ENCODE measurements around the gene MCM9. TPM values are rescaled to one million over a fixed set of nuclear protein-coding genes. Genes with fewer than 3 reads are reported as not detected.

Gene MCM9
- total and polyA plus RNA-seq, 2 donors (not counting 1 experiment from before 2014, with no cell fraction given) = 14.0 to 54.5 TPM

- peaks cover 9% of the 10 kb centered on the region for H3K4me1 Mint-ChIP-seq
- no peaks in the 10 kb centered on the region for H3K27me3 Mint-ChIP-seq
- peaks cover 26% of the 10 kb centered on the region for H3K79me2 ChIP-seq (ENCODE audit: control insufficient read depth, insufficient read depth, low read length)
- ChIA-PET CTCF (interaction anchor here (0.6 to 1.2 kb wide), 3 partner anchors 16 to 279 kb away, joined by 3 to 4 read pairs (median 3); no protein-coding TSS in a partner anchor), POLR2A (no interaction called here)
- H3K27ac Mint-ChIP-seq = no peak overlapping the region
- H3K36me3 ChIP-seq (replicated peaks in 1 of 2; ENCODE audit: control extremely low read depth in 1 of 2, control insufficient read depth in 1 of 2, extremely low read depth in 1 of 2, insufficient read depth in 2 of 2, low read length in 1 of 2) = peaks cover 0 to 12% of the 10 kb centered on the region in 2 experiments
- H3K9me3 Mint-ChIP-seq (ENCODE audit: insufficient read depth) = no peaks in the 10 kb centered on the region
- no peaks in the 10 kb centered on the region for H3K27me3 ChIP-seq (replicated peaks in 1 of 4; ENCODE audit: control extremely low read depth in 1 of 4, control insufficient read depth in 3 of 4, insufficient read depth in 4 of 4, low read length in 3 of 4)
- H3K9me3 ChIP-seq (ENCODE audit: control extremely low read depth in 1 of 3, control insufficient read depth in 2 of 3, insufficient read depth in 1 of 3, low read length in 2 of 3) = peaks cover 0 to 2% (median 0%) of the 10 kb centered on the region in 3 donors
- DNase-seq (no peak), ATAC-seq (ENCODE audit: low read depth) (no peak)
- WGBS (ENCODE audit: insufficient coverage) = 100% methylated on average over 3 of the region's 5 CpGs
- H3K9ac ChIP-seq (ENCODE audit: low read length) = no peak overlapping the region
- no peak overlapping the region for H3K4me3 ChIP-seq (ENCODE audit: control extremely low read depth in 1 of 5, extremely low read depth in 1 of 5, insufficient read depth in 1 of 5, low read depth in 2 of 5, low read length in 4 of 5)
- no peak overlapping the region for H3K27ac ChIP-seq (ENCODE audit: low read length in 2 of 2)
- TF ChIP-seq EZH2 (IDR thresholded peaks at IDR 0.05; ENCODE audit: borderline replicate concordance, insufficient read depth, low read depth, low read length, poor library complexity, severe bottlenecking) (no peak), CTCF (IDR thresholded peaks at IDR 0.05) (no peak)
- no peak overlapping the region for H2AFZ ChIP-seq (ENCODE audit: insufficient read depth, low read depth, low read length, poor library complexity, severe bottlenecking)
- no peak overlapping the region for H3K4me3 Mint-ChIP-seq
- H3K4me1 ChIP-seq (ENCODE audit: control insufficient read depth in 2 of 2, insufficient read depth in 2 of 2, low read length in 2 of 2) = no peaks in the 10 kb centered on the region
- H3K4me2 ChIP-seq (replicated peaks; ENCODE audit: low read depth, low read length, poor library complexity, severe bottlenecking) = no peak overlapping the region
- intact Hi-C loops (cut with micrococcal nuclease) = no loop called here
- no peaks in the 10 kb centered on the region for H4K20me1 ChIP-seq (ENCODE audit: control insufficient read depth, insufficient read depth, low read length, poor library complexity, severe bottlenecking)
These were observed 81.6 kb downstream of the MCM9 start for GRCh38 chr6:118853408-118853807.

GRCh38 chr6:118844915-118845314 lies 90.0 kb downstream of the MCM9 start:
- Histone ChIP-seq H2AFZ (ENCODE audit: insufficient read depth, low read depth, low read length, poor library complexity, severe bottlenecking) (no peak overlapping the region), H3K9me3 (ENCODE audit: control extremely low read depth in 1 of 3, control insufficient read depth in 2 of 3, insufficient read depth in 1 of 3, low read length in 2 of 3) (peaks cover 0 to 2% (median under 1%) of the 10 kb centered on the region in 3 donors), H3K79me2 (ENCODE audit: control insufficient read depth, insufficient read depth, low read length) (peaks cover 16% of the 10 kb centered on the region), H3K27me3 (replicated peaks in 1 of 4; ENCODE audit: control extremely low read depth in 1 of 4, control insufficient read depth in 3 of 4, insufficient read depth in 4 of 4, low read length in 3 of 4) (no peaks in the 10 kb centered on the region), H3K4me2 (replicated peaks; ENCODE audit: low read depth, low read length, poor library complexity, severe bottlenecking) (no peak overlapping the region), H4K20me1 (ENCODE audit: control insufficient read depth, insufficient read depth, low read length, poor library complexity, severe bottlenecking) (peaks cover 3% of the 10 kb centered on the region), H3K4me3 (ENCODE audit: control extremely low read depth in 1 of 5, extremely low read depth in 1 of 5, insufficient read depth in 1 of 5, low read depth in 2 of 5, low read length in 4 of 5) (no peak overlapping the region), H3K4me1 (ENCODE audit: control insufficient read depth in 2 of 2, insufficient read depth in 2 of 2, low read length in 2 of 2) (no peaks in the 10 kb centered on the region), H3K9ac (ENCODE audit: low read length) (no peak overlapping the region), H3K27ac (ENCODE audit: low read length in 2 of 2) (no peak overlapping the region), H3K36me3 (replicated peaks in 1 of 2; ENCODE audit: control extremely low read depth in 1 of 2, control insufficient read depth in 1 of 2, extremely low read depth in 1 of 2, insufficient read depth in 2 of 2, low read length in 1 of 2) (peaks cover 0 to 1% of the 10 kb centered on the region in 2 experiments)
- intact Hi-C loops (cut with micrococcal nuclease) = loop anchor here (5.0 kb wide), 1 partner anchor 37 kb away; no protein-coding TSS in a partner anchor
- TF ChIP-seq CTCF (IDR thresholded peaks at IDR 0.05) (no peak), EZH2 (IDR thresholded peaks at IDR 0.05; ENCODE audit: borderline replicate concordance, insufficient read depth, low read depth, low read length, poor library complexity, severe bottlenecking) (no peak)
- Mint-ChIP-seq H3K9me3 (ENCODE audit: insufficient read depth) (no peaks in the 10 kb centered on the region), H3K27me3 (no peaks in the 10 kb centered on the region), H3K4me1 (peaks cover 24% of the 10 kb centered on the region), H3K4me3 (no peak overlapping the region), H3K27ac (peak overlapping the region; percentile 23)
- ChIA-PET POLR2A (no interaction called here), CTCF (interaction anchor here (1.1 kb wide), 1 partner anchor 17 kb away, joined by 3 read pairs; no protein-coding TSS in a partner anchor)
- WGBS (ENCODE audit: insufficient coverage) = no CpG with 5 or more reads among the region's 3 CpGs
- DNase-seq (no peak), ATAC-seq (ENCODE audit: low read depth) (peak; percentile 28)
